ENCODE results near the gene WDR19. TPM values are rescaled to one million over a fixed set of nuclear protein-coding genes. Genes with fewer than 3 reads are reported as not detected.

WDR19 gene
- total RNA-seq, 2 experiments from 2014 or later, result 12.0 to 14.5 TPM

GRCh38 chr4:39204543-39204942, 22.2 kb downstream of the WDR19 start:
- H3K27ac Mint-ChIP-seq, result no peak overlapping the region
- intact Hi-C loops (cut with micrococcal nuclease), result no loop called here
- H3K4me1 Mint-ChIP-seq (ENCODE audit: low read depth), result no peaks in the 10 kb centered on the region
- TF ChIP-seq CTCF (IDR thresholded peaks at IDR 0.05), result no peak
- H3K36me3 Mint-ChIP-seq (ENCODE audit: low read depth), result peaks cover 21% of the 10 kb centered on the region
- H3K4me3 Mint-ChIP-seq, result no peak overlapping the region
- ChIA-PET POLR2A (no interaction called here), CTCF (interaction anchor here (1.5 kb wide), 1 partner anchor 224 kb away, joined by 3 read pairs; no protein-coding TSS in a partner anchor)
- ATAC-seq (no peak), DNase-seq (no peak)
- no peaks in the 10 kb centered on the region for H3K9me3 Mint-ChIP-seq
- no peaks in the 10 kb centered on the region for H3K27me3 Mint-ChIP-seq

- Mint-ChIP-seq H3K9me3 (no peaks in the 10 kb centered on the region), H3K27me3 (no peaks in the 10 kb centered on the region), H3K4me1 (ENCODE audit: low read depth) (no peaks in the 10 kb centered on the region), H3K27ac (no peak overlapping the region), H3K36me3 (ENCODE audit: low read depth) (peaks cover 21% of the 10 kb centered on the region), H3K4me3 (no peak overlapping the region)
- no peak for TF ChIP-seq CTCF (IDR thresholded peaks at IDR 0.05)
- ATAC-seq (no peak), DNase-seq (no peak)
- intact Hi-C loops (cut with micrococcal nuclease), result no loop called here
- POLR2A ChIA-PET, result no interaction called here
- CTCF ChIA-PET, result interaction anchor here (1.0 to 1.5 kb wide), 2 partner anchors 223 to 302 kb away, joined by 3 read pairs; no protein-coding TSS in a partner anchor
Measured at GRCh38 chr4:39205000-39205399, 22.7 kb downstream of the WDR19 start.

GRCh38 chr4:39205476-39205875, 23.1 kb downstream of the WDR19 start:
- ChIA-PET POLR2A (no interaction called here), CTCF (interaction anchor here (1.0 to 1.5 kb wide), 2 partner anchors 223 to 303 kb away, joined by 3 read pairs; no protein-coding TSS in a partner anchor)
- Mint-ChIP-seq H3K4me3 (no peak overlapping the region), H3K36me3 (ENCODE audit: low read depth) (peaks cover 21% of the 10 kb centered on the region), H3K4me1 (ENCODE audit: low read depth) (no peaks in the 10 kb centered on the region), H3K27me3 (no peaks in the 10 kb centered on the region), H3K9me3 (no peaks in the 10 kb centered on the region), H3K27ac (no peak overlapping the region)
- no peak for TF ChIP-seq CTCF (IDR thresholded peaks at IDR 0.05)
- DNase-seq, result no peak
- ATAC-seq, result no peak
- intact Hi-C loops (cut with micrococcal nuclease), result no loop called here

- no peak for DNase-seq
- Mint-ChIP-seq H3K4me1 (ENCODE audit: low read depth) (no peaks in the 10 kb centered on the region), H3K36me3 (ENCODE audit: low read depth) (no peaks in the 10 kb centered on the region), H3K4me3 (no peak overlapping the region), H3K27me3 (no peaks in the 10 kb centered on the region), H3K27ac (no peak overlapping the region), H3K9me3 (no peaks in the 10 kb centered on the region)
- CTCF ChIA-PET, result interaction anchor here (0.6 kb wide), 1 partner anchor 328 kb away, joined by 3 read pairs; no protein-coding TSS in a partner anchor
- TF ChIP-seq CTCF (IDR thresholded peaks at IDR 0.05), result no peak
- ATAC-seq, result no peak
- POLR2A ChIA-PET, result no interaction called here
- intact Hi-C loops (cut with micrococcal nuclease), result no loop called here
Measured at GRCh38 chr4:39227906-39228305, 45.6 kb downstream of the WDR19 start.

- no peak for TF ChIP-seq CTCF (IDR thresholded peaks at IDR 0.05)
- Mint-ChIP-seq H3K4me3 (no peak overlapping the region), H3K9me3 (no peaks in the 10 kb centered on the region), H3K4me1 (ENCODE audit: low read depth) (no peaks in the 10 kb centered on the region), H3K27ac (no peak overlapping the region), H3K27me3 (no peaks in the 10 kb centered on the region), H3K36me3 (ENCODE audit: low read depth) (no peaks in the 10 kb centered on the region)
- ChIA-PET CTCF (interaction anchor here (0.6 kb wide), 1 partner anchor 328 kb away, joined by 3 read pairs; no protein-coding TSS in a partner anchor), POLR2A (no interaction called here)
- intact Hi-C loops (cut with micrococcal nuclease), result no loop called here
- ATAC-seq (no peak), DNase-seq (no peak)
Measured at GRCh38 chr4:39228377-39228776, 46.0 kb downstream of the WDR19 start.
